Measurements from ENCODE around the gene OSCP1.

The OSCP1 gene

GRCh38 chr1:36446271-36446670 lies 4.0 kb downstream of the OSCP1 start:
- no peak for DNase-seq

DNA sequence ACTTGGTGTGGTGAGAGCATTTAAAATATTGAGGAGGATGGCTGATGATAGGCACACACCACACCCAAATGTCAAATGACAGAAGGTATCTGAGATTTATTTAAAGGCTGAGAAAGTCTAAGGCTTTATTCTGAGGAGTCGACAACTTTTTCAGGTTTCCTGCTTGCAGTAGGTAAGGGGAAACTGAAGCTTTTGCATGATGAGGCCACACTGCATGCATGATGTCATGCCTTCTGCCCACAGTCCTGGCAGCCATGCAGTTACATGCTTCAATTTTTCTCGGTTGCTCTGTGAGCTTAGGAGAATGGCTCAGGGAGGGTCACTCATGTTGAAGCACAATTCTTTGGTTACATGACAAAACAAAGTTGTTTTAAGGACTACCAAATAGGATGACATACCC lies 7.0 kb downstream of the OSCP1 start:
- no peak for DNase-seq

DNA sequence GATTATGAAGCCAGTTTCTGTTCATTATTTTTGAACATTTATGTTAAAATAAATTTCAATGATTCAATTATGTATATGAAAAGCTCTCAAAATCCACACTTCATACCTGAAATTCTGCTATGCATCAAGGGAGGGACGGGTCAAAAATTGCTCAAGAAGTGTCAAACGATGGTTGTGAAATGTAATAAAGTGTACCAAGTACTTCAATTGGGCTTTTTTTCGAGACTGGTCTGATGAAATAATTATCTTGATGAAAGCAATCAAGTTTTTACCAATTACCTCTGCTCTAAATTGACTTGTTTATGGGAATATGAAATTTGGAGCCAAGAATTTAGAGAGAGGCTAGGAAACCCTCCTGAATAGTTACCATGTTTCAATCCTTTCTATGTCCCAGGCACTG lies 7.9 kb downstream of the OSCP1 start:
- DNase-seq, result no peak

GRCh38 chr1:36440646-36441045 lies 9.6 kb downstream of the OSCP1 start:
- no peak for DNase-seq

DNA sequence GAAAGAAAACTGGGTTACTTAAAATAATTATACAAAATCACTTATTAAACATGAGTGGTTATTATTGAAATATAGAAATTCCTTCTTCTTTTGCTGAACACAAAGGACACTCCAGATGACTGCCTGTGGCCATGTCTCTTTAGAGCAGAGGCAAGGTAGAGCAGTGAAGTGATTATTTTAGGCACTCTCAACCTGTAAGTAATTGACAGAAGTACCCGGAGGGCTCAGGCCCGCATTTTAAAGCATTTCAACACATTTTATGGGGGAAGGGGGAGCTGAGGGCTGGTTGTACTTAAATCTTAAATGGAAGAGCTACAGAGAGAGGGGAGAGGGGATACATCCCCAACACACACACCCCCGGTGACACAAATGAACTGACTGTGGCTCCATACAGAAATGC lies 10.2 kb downstream of the OSCP1 start:
- no peak for DNase-seq

DNA sequence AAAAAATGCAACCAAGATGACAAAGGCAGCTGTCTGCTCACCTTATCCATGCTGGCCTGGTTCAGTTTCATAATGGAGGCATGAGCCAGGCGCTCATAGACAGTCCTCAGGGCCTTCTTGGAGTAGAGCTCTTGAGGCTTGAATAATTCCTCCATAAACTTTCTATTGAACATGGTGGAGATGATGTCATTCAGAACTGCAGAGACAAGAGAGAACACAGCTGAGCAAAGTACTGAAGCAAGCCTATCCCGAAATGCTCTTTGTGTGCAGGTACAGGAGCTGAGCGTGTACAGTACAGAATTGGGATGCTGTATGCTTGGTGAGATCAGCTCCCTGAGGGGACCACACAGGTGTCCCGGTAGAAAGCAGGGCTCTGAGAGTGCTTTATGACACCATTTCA lies 11.5 kb downstream of the OSCP1 start:
- no peak for DNase-seq

DNA sequence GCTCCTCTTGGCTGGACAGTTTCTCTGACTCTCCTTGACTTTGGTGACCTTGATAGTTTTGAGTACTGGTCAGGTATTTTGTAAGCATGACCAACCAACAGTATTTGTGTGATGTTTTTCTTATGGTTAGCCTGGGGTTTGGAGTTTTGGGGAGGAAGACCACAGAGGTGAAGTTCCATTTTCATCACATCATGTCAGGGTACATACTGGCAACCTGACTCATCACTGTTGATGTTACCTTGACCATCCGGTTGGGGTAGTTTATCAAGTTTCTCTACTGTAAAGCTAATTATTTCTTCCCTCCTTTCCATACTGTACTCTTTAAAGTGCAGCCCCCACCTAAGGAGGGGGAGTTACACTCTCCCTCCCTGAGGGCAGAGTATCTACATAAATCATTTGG lies 13.4 kb downstream of the OSCP1 start:
- no peak for DNase-seq

DNA sequence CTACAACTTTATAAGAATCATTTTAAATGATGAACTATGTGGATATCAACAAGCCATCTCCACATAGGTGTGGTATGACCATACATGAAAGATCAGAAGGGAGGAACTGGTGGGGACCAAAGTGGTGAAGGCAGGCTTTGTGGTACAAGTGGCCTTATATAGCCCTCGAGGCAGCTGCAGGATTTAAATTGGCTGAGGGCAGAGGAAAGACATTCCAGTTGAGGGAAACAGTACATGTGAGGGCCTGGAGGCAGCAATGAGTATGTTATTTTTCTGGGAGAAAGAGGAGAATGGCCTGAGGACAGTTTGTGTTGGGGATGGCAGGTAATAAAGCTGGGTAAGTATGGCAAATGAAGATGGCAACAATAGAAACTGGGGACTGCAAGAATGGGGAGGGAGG lies 17.1 kb downstream of the OSCP1 start:
- no peak for DNase-seq

DNA sequence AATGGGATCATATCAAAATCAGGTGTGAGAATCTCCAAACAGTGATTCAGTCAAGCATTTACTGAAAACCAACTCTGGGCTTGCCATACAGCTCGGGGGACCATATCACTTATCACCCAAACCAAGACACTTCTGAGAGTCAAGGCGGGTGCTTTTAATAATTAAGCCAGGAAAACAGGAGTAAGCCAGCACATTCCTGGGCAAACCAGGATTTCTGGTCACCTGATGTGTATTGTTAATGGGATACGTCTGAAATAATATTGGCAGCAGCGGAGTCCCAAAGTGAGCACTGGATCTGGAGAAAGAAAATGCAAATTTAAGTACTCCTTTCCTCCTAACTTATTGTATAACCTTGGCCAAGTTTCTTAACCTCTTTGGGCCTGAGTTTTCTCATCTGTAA lies 17.6 kb downstream of the OSCP1 start:
- DNase-seq, result no peak

DNA sequence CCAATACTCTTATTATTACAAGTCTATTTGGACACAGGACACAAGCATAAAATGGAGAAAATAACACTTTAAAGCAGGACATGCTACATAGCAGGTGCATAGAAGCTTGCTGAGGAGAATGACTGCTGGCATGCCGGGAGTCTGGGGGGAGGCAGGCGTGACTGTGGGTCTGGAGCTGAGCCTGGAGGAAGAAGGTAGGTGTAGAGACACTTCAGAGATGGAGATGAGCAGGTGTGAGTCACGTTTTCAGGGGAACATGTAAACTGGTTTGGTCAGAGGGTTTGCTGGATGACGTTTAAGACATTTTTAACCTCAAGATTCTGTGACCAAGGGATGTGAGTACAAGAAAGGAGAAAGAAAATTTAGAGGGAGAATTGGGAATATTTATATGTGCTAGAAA lies 24.5 kb downstream of the OSCP1 start:
- no peak for DNase-seq

DNA sequence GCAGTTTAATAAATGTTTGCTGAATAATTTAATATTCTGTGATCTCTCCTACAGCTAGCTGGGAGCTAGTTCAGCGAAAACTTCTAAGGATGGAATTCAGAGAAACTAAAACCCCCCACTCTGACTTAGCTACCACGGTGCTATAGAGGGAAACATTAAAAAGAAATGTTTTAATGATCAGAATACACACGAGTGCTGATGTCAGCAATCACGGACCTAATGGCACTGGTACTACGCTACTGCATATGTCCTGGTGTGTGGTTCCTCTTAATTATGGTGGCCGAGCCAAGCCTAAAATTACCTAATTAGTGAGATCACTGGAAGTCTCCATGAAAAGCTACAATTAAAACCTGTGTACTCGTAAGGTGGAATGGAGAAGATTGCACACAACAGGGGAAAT lies 28.6 kb downstream of the OSCP1 start:
- no peak for DNase-seq

DNA sequence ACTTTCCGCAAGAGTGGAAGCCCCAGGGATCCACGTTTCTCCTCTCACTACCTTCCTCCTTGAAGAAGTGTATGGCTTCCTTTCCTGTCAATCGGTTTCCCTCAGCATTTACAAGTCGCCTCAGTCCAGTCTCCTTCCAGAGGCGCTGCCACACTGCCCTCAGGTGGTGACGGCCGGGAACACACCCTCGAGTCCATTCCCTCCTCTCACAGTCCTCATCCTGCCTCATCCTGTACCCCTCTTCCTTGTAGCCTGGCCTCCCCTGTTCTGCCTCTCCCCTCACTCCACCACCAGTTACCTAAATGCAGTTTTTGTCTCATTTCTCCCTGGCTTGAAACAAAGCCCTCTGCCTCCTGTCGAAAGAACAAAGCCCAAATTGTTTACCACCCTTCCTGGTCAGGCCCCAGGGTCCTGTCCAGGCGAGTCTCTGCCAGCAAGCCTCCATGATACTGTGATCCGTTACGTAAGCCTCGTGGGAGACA lies 29.4 kb downstream of the OSCP1 start:
- DNase-seq, result peak; percentile 91

DNA sequence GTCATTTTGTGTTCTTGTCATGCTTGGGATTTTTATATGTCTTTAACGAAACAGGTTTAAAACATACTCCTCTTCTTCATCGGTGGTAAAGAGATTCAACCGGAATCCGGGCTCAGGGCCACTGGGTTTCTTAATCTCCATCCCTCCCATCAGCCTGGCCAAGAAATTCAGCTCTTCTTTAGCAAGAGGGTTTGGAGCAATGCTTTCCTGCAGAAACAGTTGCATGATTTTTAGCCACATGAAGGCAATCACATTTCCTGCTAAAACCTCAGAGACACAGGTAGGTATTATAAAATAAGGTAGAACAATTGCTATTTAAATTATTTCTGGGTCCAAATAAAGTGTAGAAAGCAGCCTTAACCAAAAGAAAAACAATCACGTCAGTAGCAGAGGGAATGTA lies 29.8 kb downstream of the OSCP1 start:
- DNase-seq, result no peak

DNA sequence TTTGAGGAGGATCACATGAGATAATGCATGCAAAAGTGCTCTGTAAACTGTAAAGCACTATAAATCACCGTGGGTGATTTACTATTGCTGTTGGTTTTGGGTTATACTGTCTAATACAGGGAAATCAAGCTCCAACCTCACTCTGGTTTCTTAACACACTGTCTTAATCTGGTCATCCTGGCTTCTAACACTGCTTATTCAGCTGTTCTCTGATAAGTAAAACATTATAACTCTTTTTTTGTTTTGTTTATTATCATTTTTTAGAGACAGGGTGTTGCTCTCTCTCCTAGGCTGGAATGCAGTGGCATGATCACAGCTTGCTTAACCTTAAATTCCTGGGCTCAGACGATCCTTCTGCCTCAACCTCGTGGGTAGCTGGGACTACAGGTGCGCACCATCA lies 30.7 kb downstream of the OSCP1 start:
- DNase-seq, result no peak

GRCh38 chr1:36419140-36419539 lies 31.1 kb downstream of the OSCP1 start:
- DNase-seq, result no peak

GRCh38 chr1:36417931-36418330 lies 32.3 kb downstream of the OSCP1 start:
- no peak for DNase-seq

GRCh38 chr1:36415661-36416326 lies 34.5 kb downstream of the OSCP1 start:
- no peak for DNase-seq

DNA sequence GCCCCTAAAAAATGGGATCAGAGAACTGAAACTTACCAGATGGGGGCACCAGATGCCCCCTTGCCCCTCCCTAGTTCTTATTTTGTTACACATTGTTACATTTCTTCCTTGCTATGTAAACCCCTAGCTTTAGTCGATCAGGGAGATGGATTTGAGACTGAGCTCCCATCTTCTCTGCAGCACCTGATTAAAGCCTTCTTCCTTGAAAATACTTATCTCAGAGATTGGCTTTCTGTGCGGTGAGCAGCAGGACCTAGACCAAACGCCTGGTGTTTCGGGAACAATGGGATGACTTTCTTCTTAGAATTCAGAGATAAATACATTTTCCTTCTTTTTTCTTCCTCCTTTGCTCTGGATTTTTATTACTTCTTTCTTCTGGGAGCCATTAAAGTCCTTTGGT lies 35.9 kb downstream of the OSCP1 start:
- DNase-seq, result no peak

DNA sequence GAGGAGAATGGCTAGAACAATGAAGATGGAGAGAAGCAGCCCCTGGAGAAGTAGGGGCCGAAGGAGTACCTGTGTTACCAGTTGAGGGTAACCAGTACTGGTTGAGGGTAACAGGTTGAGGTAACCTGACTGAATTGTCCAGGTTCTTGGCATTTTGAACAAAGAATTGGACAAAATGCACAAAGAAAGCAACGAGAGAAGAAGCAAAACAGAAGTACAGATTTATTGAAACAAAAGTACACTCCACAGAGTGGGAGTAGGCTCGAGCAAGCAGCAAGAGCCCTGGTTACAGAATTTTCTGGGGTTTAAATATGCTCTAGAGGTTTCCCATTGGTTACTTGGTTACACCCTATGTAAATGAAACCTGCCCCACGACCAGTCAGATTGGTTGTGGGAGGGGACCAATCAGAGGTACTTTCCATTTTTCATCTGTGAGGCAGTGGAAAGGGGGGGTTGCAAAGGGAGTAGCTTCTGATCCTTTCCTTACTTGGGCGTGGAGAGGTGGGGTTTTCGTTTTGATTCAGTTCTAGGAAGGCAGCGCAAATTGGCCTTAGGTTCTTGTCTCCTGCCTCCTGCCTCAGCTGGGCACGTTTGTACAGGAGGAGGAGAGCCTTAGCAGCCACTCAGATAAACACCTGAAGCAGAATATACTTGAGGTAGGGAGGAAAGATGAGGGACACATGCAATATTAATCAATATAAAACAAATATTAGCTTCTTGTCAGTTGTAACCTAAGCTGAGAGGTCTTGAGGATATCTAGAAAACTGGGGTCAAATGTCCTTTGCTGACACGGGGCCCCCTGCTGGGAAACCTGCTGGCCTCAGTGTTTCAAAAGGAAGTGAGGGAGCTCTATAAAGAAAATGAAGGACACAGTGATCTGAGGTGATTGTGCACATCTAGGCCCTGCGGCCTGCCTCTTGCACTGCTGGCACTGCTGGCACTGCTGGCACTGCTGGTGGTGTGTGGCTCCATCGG lies 38.3 kb downstream of the OSCP1 start:
- DNase-seq, result no peak

DNA sequence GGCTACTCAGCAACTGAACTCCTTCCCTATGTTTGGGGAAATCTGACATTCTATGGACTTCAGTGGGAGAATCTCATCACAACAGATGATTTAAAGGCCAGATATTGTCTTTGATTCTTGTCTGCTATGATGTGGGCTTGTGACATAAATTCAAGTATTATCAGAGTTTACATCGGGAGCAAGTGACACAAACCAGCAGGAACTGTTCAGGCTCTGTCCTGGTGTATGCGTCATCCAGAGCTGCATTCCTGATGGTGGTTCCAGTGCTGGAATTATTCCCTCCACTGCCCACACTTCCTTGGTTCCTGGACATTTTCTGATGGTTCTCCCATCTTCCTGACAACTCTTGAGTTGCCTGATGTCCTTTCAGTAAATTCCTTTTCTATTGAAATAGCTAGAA lies 41.8 kb downstream of the OSCP1 start:
- no peak for DNase-seq

DNA sequence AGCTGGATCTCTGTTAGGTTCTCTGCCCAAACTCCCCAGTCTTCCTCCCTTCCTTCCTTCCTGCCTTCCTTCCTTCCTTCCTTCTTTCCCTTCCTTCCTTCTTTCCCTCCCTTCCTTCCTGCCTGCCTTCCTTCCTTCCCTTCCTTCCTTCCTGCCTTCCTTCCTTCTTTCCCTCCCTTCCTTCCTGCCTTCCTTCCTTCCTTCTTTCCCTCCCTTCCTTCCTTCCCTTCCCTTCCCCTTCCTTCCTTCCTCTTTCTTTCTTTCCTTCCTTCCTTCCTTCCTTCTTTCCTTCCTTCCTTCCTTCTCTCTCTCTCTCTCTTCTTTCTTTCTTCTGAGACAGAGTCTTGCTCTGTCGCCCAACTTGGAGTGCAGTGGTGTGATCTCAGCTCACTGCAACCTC lies 43.8 kb downstream of the OSCP1 start:
- DNase-seq, result no peak

DNA sequence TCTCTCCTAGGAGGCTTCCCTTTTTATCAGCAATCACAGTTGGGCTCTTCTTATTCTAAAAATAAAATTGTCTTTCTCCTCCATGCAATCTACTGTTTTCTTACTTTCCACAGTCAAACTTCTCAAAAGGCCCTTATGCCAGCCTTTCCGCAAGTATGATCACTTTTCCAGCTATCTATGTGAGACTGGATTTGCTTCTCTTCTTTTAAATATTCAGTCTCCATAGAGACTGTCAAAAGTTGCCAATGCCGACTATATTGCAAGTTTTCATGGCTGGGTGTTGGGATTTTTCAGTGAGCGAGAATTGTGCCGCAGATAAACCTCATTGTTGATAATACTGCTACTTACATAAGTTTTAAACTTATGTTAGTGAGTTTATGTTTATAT lies 47.8 kb downstream of the OSCP1 start:
- DNase-seq, result no peak

GRCh38 chr1:36401602-36402503 lies 48.4 kb downstream of the OSCP1 start:
- no peak for DNase-seq
